NCI-H2227 (cell line): ENCODE measurements around the gene MED26.

ENCODE experiments used
- DNase-seq: peaks from one replicate; lab custom pipeline; 2025; ENCODE audit not compliant: unreplicated experiment; lab: John Stamatoyannopoulos, UW

MED26 gene

DNA sequence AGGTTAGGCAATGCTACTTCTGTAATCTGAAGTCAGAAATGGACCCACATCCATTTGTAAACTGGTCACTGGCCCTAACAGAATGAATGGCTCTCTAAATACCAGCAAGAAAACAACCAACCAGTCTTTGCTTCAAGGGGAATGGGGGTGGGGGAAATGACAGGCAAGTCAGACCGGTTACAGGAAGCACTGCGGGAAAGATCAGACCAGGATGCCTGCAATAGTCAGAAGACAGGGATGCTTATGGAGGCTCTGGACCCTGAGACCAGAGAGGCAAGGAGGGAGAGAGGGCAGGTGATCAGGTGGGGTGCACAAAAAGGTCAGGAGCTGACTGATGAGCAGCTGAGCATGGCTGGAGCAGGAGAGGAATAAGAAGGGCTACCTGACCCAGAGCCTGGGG lies 13.1 kb downstream of the MED26 start:
- DNase-seq = no peak

DNA sequence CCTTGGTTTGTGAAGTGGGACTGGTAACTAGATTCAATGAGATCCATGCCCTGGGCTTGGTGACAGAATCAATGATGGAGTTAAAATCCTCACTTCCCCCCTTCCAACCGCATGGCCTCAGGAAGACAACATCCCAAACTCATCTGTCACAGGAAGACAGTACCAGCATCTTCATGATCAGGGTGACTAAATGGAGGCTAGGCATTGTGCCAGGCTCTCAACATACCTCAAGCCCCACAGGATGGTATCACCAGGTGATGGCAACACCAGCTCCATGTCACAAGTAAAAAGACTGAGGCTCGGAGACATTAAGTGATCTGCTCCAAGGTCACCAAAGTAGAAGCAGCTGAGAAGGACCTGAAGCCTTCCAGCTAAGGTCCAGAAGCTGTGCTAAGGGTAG lies 14.2 kb downstream of the MED26 start:
- no peak for DNase-seq

DNA sequence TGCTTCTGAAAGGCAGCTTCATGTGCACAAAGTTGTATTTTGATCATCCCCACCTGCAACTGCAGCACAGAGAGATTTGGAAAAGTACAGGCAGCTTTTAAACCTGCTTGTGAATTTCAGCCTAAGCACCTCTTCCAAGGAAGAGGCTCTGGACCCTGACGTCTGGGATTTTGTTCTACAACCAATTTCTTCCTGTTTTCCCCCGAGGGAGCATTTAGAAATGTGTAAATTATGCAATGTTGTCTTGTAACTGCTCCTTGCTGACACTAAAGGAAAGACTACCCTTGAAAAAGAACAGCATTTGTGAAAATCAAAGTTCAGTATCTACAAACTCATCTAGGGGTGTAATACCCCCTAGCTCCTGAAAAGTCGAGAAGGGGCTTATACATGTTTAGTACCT lies 15.4 kb downstream of the MED26 start:
- no peak for DNase-seq

DNA sequence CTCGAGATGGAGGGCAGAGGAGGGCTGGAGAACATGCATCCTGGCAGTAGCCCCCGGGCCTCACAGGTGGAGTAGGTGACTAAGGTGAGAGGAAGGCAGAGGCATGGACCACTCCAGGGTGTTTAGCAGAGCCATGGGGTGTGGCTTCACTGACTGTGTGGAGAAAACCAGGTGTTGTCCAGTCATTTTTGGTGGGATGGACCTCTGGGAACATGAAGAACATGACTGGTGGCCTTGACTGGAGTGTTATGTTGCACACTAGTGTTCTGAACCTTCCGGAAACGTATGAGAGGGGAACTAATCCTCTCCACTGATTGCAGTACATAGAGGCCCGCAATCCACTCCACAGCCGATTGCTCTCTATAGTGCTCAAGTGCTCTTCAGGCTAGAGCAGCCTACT lies 16.9 kb downstream of the MED26 start:
- no peak for DNase-seq

DNA sequence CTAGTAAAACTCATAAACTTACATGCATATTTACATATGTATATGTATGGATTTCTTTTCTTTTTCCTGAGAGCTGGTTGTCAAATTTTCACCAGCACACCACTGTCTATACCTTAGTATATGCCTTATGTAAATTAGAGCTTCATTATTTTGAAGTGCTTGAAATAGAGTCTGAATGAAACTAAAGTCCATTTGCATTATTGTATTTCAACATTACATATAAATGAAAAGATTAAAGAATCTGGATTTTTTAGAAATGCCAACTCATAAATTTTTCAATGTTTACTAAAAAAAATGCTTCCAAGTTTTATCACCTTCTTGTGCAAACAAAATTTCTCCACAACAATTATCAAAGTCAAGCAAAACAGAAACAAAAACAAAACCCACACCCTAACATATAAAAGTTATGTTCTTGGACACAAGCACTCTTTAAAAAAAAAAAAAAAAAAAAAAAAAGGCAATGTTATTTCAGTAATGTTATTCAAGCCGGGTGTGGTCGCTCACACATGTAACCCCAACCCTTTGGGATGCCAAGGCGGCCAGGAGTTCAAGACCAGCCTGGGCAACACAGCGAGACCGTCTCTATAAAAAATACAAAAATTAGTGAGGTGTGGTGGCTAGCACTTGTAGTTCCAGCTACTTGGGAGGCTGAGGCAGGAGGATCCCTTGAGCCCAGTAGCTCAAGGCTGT lies 18.3 kb downstream of the MED26 start:
- no peak for DNase-seq

DNA sequence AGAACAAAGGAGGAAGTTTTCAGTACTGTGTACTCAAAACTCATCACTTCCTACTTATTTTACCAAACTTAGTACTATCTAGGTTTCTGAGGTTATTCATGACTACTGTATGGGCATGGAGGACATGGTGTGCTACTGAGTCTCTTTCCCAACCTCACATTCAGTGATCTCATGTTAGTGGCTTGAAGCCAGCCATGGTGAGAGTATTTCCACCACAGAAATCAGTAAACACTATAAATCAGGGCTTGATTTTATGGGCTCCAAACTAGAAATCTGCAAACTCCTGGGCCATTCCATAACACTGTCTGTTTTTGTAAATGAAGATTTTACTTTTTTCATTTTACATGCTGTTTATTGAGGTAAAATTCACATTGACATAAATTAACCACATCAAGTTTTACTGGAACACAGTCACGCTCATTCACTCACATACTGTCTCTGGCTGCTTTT lies 19.7 kb downstream of the MED26 start:
- DNase-seq = no peak

DNA sequence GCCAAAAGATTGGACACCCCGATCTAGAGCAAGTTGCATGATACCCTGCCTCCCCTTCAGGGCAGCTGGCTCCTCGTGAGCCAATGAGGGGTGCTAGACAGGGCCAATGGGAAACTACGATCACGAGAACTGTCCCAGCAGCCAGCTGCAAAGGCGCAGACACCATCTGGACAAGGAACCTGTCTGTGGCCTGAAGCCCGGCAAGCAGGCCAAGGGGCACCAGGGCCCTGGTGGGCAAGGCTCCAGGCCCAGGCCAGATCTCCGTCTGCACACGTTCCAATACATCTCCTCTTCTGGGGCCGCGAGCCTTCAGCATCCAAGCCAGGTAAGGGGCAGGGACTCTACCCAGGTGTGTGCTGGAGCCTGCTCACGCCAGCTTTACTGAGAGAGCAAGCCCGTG lies 20.2 kb downstream of the MED26 start:
- no peak for DNase-seq

DNA sequence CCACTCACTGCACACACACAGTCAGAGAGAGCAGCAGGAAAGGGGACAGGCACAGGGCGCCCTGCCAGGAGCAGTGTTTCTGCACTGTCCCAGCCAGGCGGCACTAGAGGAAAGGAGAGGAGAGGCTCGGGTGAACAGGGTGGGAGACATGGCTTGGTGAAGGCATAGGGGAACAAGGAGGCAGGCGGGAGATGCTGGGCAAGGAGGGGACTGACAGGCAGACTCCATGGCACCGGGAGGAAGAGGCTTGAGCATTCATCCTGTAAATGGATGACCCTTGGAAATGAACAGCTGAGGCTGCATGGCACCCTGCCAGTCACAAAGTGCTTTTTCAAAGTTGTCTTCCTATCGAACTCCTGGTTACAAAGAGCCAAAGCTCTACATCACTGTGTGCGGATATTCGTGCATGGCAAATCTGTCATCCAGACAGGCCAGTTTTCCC lies 22.4 kb downstream of the MED26 start:
- DNase-seq = no peak

DNA sequence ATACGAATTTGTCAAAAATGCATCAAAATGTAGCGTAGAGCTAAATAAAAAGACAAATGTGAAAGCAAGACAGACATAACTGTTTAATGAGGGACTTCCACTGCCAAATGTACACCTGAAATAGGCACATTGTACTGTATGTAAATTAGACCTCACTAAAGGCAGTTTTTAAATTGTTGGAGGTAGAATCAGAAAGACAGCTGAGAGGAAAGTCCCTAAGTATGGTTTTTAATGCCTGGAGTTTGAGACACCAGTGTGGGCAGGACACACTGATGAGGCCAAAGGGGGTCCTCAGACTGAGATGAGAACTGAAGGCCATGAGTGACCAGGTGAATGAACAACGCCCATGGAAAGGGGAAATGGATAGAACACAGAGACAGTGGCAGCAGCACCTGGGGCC lies 22.9 kb downstream of the MED26 start:
- DNase-seq = no peak

DNA sequence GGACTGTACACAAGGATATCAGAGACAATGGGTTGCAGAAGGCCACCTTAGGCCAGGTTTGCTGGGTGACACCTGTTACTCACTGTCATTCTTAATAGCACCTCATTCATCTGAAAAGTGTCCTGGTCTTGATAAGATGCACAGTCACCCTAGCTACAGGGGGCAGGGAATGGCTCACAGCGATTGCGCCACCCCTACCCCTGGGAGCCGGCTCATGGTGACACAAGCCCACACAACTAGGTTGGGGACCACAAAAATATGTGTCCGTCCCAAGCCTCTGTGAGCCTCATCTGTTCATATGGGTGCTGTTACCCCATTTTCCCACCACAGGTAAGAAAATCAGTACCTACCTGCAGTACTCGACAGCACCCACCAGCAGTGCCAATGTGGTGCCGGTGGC lies 23.4 kb downstream of the MED26 start:
- no peak for DNase-seq

DNA sequence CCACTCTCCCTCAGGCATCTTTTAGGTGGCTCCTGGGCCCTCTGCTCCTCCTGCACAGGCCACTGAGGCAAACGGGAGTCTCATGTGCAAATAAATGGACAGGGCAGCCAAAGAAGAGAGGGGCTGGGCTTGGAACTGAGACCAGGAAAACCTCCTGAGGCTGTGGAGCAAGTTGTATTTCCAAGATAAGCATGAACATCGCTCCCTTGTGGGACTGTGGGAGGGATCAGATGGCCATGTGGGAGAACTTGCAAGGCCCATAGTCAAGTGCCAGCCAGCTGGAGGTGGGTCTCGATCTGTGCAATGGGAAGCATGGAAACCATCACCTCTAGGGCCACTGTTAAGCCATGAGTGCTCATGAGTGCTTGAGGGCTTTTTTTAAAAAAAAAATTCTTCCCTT lies 24.9 kb downstream of the MED26 start:
- no peak for DNase-seq

DNA sequence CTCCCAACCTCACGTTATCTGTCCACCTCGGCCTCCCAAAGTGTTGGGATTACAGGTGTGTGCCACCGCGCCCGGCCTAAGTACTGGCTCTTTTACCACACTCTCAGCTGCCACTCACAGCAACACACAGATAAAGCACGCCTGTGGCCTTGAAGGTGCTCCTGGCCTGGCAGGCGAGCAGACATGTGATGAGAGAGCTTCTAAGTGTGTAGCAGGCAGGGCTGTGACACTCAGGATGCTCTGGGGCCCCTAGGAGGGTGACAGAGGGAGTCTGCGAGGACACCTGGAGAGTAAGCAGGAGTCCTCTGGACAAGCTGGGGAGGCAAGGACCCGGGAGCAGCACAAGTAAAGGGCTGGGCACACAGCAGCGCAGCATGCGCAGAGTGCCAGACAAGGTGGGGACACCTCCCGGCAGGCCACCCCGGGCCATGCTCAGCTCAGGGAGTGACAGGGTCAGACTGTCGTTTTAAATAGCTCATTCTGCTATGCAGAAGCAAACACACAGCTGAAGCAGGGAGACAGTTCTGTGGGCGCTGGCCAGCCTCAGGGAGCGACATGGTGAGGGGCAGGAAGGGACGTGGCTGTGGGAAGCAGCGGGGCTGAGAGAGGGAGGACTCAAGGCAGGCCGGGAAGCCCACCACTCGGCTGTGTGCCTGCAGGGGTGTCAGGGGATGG lies 26.5 kb downstream of the MED26 start:
- no peak for DNase-seq

DNA sequence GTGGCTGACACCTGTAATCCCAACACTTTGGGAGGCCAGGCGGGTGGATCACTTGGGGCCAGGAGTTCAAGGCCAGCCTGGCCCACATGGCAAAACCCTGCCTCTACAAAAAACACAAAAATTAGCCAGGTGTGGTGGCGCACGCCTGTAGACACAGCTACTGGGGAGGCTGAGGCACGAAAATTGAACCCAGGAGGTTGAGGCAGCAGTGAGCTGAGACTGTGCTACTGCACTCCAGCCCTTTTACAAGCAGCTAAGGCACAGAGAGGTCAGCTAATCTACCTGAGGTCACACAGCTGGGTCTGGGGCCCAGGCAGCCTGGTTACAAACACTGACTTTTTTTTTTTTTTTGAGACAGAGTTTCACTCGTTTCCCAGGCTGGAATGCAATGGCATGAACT lies 27.2 kb downstream of the MED26 start:
- DNase-seq = no peak

DNA sequence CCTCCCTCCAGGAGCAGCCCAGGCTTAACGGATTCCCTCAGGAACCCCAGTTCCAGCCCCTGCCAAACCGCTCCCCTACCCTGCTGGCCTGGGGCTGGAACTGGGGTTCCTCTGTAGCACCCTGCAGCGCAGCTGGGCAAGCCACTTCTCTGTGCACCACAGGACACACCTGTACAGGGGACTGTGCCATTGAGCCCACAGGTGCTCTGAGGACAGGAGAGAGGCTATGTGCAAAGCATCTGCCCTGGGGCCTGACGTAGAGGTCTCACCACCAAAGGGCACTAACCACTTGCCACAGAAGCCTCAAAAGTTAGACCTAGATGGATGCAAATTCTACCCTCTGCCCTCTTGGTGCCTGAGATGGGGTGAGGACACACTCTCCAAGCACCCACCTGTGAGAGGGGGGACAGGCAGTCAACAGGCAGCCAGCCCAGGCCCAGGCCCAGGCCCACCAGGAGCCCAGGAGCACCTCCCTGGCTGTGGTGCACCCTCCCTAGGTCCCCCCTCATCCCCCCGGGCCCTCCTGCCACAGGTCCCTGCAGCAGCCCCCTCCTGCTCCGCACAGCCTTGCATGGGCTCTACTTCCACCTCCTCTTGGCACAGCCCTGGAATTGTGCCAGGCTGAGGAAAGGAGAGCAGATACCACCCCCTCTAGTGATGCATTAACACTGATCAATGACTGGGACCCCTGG lies 28.2 kb downstream of the MED26 start:
- no peak for DNase-seq

DNA sequence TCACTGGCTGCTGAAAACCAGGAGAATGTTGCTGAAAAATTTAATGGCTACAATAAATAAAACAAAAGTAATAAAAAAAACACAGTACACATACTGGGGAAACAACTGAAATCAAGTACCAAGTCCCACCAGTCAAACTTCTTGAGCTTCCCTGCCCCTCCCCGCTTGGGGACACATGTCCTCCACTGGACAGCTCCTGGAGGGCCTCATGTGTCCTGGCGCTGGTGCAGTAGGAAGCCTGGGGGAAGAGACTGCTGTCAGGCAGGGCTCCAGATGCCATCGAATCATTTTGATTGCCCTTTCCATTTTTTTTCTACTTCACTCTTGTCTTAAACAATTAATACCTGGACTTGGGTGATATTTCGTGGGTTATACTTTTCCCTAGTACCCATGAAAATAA lies 29.2 kb downstream of the MED26 start:
- no peak for DNase-seq

DNA sequence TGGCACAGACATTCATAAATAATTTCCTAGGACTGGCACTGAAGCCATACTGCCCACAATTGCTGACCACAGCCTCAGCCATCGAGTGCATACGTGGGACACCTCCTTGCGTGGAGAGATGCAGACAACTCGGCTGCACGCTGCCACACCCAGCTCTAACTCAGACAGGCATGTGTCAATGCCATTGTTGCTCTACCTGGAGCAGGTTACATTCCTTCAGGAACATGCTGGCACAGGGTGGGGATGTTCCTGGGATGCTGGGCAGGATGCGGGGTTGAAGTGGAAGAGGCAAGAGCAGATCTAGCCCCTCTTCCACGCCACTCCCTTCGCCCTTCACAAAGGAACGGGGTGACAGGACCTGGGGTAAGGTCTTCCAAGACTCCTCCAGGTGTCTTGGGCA lies 31.6 kb downstream of the MED26 start:
- no peak for DNase-seq

DNA sequence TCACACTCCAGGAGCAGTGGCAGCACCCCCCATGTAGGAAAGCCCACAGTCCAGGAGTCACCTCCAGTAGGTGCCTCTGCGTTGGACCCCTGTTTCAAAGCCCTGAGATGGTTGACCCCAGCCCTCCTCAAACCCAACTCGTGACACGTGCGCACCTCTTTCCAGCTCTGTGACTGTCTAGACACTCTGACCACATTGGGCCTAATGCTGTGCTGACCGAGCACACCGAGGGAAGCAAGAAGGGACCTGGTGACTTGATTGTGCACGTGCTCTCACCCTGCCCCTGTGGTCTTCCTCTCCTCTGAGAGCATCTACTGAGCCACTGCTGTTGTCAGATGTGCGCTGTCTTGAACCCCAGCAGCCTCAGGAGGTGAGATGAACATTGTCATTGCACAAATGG lies 32.9 kb downstream of the MED26 start:
- no peak for DNase-seq

DNA sequence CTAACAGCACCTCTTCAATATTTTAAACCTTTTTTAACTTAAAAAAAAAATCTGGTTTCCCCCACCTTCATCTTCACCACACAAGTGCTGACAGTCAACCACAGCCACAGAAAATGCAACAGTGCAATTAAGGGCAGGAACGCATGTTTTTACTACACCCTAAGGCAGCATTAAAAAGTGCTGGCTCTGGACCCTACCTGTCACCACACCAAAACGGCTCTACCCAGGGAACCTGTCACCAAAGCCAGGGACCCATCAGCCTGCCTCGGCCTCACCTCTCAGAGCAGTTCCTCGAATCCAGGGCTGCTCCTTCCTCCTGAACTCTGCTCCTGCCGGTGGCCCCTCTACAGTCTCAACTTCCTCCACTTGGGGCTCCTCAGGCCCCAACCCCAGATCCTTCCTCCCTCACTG lies 33.3 kb downstream of the MED26 start:
- no peak for DNase-seq

DNA sequence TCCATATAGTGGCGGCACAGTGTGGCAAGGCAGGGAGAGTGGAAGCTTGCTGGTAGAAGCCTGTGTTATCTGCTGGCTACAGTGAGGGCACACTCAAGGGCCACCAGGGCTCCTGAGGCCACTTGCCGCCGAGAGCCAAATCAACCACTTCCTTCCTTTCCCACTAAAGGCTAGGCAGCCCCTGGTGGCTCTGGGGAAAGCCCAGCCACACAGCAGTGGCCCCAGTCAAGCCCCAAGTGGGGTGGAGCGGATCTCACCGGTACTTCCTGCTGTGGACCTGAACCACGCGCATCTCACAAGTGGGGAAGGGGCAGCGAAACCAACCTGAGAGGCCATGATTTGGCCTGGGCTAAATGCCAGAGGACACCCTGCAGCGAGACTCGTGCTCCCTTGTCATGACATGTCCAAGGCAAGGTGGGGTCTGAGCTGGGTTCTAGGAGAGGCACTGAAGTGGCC lies 33.8 kb downstream of the MED26 start:
- no peak for DNase-seq

DNA sequence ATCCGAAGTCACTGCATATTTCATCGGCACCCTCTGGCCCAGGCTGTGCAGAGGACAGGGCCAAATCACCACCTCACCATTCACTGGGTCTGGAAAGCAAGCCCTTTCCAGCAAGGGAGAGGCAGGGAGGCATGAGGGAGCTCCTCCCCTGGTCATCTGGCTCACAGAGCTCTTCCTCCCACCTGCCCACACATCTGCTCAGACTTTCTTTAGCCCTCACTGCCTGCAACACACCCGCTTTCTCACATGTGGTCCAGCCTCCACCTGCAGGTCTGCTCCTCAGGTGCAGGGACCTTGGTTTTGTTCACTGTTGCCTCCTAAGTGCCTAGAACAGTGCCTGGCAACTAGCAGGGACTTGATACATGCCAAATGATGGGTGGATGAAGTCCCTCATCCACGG lies 34.8 kb downstream of the MED26 start:
- no peak for DNase-seq

DNA sequence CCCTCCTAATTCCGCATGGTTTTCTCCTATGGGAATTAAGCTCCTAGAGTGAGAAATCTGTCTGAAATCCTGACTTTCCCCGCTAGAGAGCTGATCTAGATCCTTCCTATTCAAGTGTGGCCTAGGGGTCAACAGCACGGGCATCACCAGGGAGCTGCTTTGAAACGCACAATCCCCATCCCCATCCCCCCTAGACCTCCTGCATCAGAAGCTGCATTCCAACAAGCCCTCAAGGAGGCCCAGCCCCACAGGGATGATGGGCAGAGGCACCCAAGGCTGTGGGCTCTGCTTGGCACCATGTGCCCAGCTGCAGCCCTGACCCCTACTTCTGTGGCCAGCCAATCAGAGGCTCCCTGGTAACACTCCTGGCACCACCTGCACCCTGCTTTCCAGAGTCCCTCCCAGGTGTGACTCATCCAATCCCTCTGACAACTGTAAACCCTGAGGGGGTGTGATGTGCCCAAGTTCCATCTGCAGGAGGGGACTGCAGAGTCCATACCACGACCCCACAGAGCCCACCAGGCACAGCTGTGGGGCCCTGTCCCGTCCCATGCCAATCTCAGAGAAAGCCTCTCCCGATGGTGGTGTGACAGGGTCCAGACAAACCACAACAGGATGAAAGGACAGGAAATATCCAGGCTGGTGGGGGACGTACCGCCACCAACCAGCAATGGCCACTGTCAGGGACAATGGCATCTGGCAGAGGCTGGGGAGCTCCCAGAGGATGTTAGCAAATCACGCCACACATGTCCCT lies 36.0 kb downstream of the MED26 start:
- DNase-seq = no peak
